H9 (cell line): ENCODE results near the gene CFAP46. TPM values are rescaled to one million over a fixed set of nuclear protein-coding genes. Genes with fewer than 3 reads are reported as not detected.

Experiments used
- DNase-seq: peaks from one replicate; pipeline ENCODE4 v3.0.0-alpha.2; 2017
- H2AFZ ChIP-seq: one replicate; pipeline ENCODE4 v1.6.1; 2013; ENCODE audit warnings: mild to moderate bottlenecking, low read length, control low read depth, moderate library complexity
- H2AK5ac ChIP-seq: 2 replicates; pipeline ENCODE4 v1.6.1; 2013; ENCODE audit warnings: low read length, control low read depth, mixed read lengths; ENCODE audit not compliant: insufficient read length
- H2BK120ac ChIP-seq: one replicate; pipeline ENCODE4 v1.6.1; 2013; ENCODE audit warnings: low read depth, mild to moderate bottlenecking, low read length, control low read depth, inconsistent platforms; ENCODE audit not compliant: poor library complexity, severe bottlenecking
- H2BK12ac ChIP-seq: 2 replicates; pipeline ENCODE4 v1.6.1; 2013; ENCODE audit warnings: low read length, control low read depth, mixed read lengths, low read depth; ENCODE audit not compliant: insufficient read length
- H2BK15ac ChIP-seq: 2 replicates; pipeline ENCODE4 v1.6.1; 2013; ENCODE audit warnings: low read depth, low read length, control low read depth
- H2BK20ac ChIP-seq: one replicate; pipeline ENCODE4 v1.6.1; 2013; ENCODE audit warnings: low read depth, mild to moderate bottlenecking, low read length, control low read depth, inconsistent platforms; ENCODE audit not compliant: poor library complexity, severe bottlenecking
- H2BK5ac ChIP-seq: 2 replicates; pipeline ENCODE4 v1.6.1; 2013; ENCODE audit warnings: low read length, control low read depth, mixed read lengths; ENCODE audit not compliant: insufficient read length
- H3K14ac ChIP-seq: 2 replicates; pipeline ENCODE4 v1.6.1; 2013; ENCODE audit warnings: low read length, control low read depth; ENCODE audit not compliant: insufficient read depth
- H3K18ac ChIP-seq: 2 replicates; pipeline ENCODE4 v1.6.1; 2013; ENCODE audit warnings: low read depth, mild to moderate bottlenecking, mixed read lengths, low read length, control low read depth; ENCODE audit not compliant: insufficient read length
- H3K23ac ChIP-seq: 2 replicates; pipeline ENCODE4 v1.6.1; 2013; ENCODE audit warnings: low read length, control low read depth, mixed read lengths, low read depth; ENCODE audit not compliant: insufficient read length
- H3K23me2 ChIP-seq: 2 replicates; pipeline ENCODE4 v1.6.1; 2013; ENCODE audit warnings: low read depth, mild to moderate bottlenecking, mixed read lengths, low read length, control low read depth; ENCODE audit not compliant: insufficient read length, poor library complexity, severe bottlenecking
- H3K27ac ChIP-seq: 2 replicates; pipeline ENCODE4 v1.5.1; 2013; ENCODE audit warnings: low read length, control low read depth, mixed read lengths, low read depth; ENCODE audit not compliant: insufficient read length
- H3K27me3 ChIP-seq: 2 replicates; pipeline ENCODE4 v1.6.1; 2013; ENCODE audit warnings: low read length, control low read depth, inconsistent platforms; ENCODE audit not compliant: insufficient read depth
- H3K4ac ChIP-seq: 2 replicates; pipeline ENCODE4 v1.6.1; 2013; ENCODE audit warnings: low read depth, mild to moderate bottlenecking, control low read depth, inconsistent platforms, low read length, moderate library complexity
- H3K4me1 ChIP-seq: 2 replicates; pipeline ENCODE4 v1.6.1; 2013; ENCODE audit warnings: low read length, control low read depth, inconsistent platforms; ENCODE audit not compliant: insufficient read depth
- H3K4me2 ChIP-seq: 2 replicates; pipeline ENCODE4 v1.6.1; 2013; ENCODE audit warnings: low read length, control low read depth, mixed read lengths; ENCODE audit not compliant: insufficient read length, insufficient read depth
- H3K56ac ChIP-seq: 2 replicates; pipeline ENCODE4 v1.6.1; 2013; ENCODE audit warnings: low read depth, mild to moderate bottlenecking, mixed read lengths, low read length, control low read depth; ENCODE audit not compliant: insufficient read length
- H3K79me1 ChIP-seq: 2 replicates; pipeline ENCODE4 v1.6.1; 2013; ENCODE audit warnings: low read depth, mild to moderate bottlenecking, moderate library complexity, low read length, control low read depth, inconsistent platforms; ENCODE audit not compliant: insufficient read depth, poor library complexity, severe bottlenecking
- H3K79me2 ChIP-seq: 2 replicates; pipeline ENCODE4 v1.6.1; 2013; ENCODE audit warnings: low read length, control low read depth, inconsistent platforms; ENCODE audit not compliant: insufficient read depth
- H3K9ac ChIP-seq: 2 replicates; pipeline ENCODE4 v1.6.1; 2013; ENCODE audit warnings: low read length, control low read depth, mixed read lengths; ENCODE audit not compliant: insufficient read length; ENCODE audit errors: extremely low read depth
- H3K9me3 ChIP-seq: one replicate; pipeline ENCODE4 v1.6.1; 2013; ENCODE audit warnings: low read depth, low read length, inconsistent platforms; ENCODE audit not compliant: control insufficient read depth
- H3T11ph ChIP-seq: one replicate; pipeline ENCODE4 v1.6.1; 2013; ENCODE audit warnings: mild to moderate bottlenecking, low read length, control low read depth, inconsistent platforms
- H4K20me1 ChIP-seq: one replicate; pipeline ENCODE4 v1.6.1; 2013; ENCODE audit not compliant: control insufficient read depth, insufficient read length, insufficient read depth
- H4K5ac ChIP-seq: 2 replicates; pipeline ENCODE4 v1.6.1; 2013; ENCODE audit warnings: low read depth, mild to moderate bottlenecking, mixed read lengths, low read length, control low read depth; ENCODE audit not compliant: insufficient read length
- H4K8ac ChIP-seq: replicated peaks from 2 replicates; pipeline ENCODE4 v1.6.1; 2013; ENCODE audit warnings: low read length, control low read depth, mixed read lengths, low read depth; ENCODE audit not compliant: insufficient read length
- H4K91ac ChIP-seq: 2 replicates; pipeline ENCODE4 v1.6.1; 2013; ENCODE audit warnings: low read depth, mild to moderate bottlenecking, moderate library complexity, mixed read lengths, low read length, control low read depth; ENCODE audit not compliant: insufficient read length
- H3K27ac Mint-ChIP-seq, 3 experiments: 2 replicates in 2 of 3; 3 replicates in 1 of 3; pipeline ENCODE4 v1.8.0; 2020 to 2021; ENCODE audit warnings: mixed read lengths in 3 of 3, mild to moderate bottlenecking in 1 of 3, moderate library complexity in 1 of 3
- H3K27me3 Mint-ChIP-seq: 2 replicates; pipeline ENCODE4 v1.8.0; 2021; ENCODE audit warnings: low read depth, mild to moderate bottlenecking, moderate library complexity, mixed read lengths
- H3K36me3 Mint-ChIP-seq, 3 experiments: 2 replicates in 2 of 3; 3 replicates in 1 of 3; pipeline ENCODE4 v1.8.0; 2020 to 2021; ENCODE audit warnings: low read depth in 3 of 3, mixed read lengths in 3 of 3; ENCODE audit not compliant: insufficient read depth in 1 of 3
- H3K4me1 Mint-ChIP-seq, 2 experiments: 2 replicates each; pipeline ENCODE4 v1.8.0; 2020; ENCODE audit warnings: mixed read lengths in 2 of 2
- H3K4me3 Mint-ChIP-seq, 2 experiments: 2 replicates in 1 of 2; 3 replicates in 1 of 2; pipeline ENCODE4 v1.8.0; 2020 to 2021; ENCODE audit warnings: mild to moderate bottlenecking in 2 of 2, mixed read lengths in 2 of 2, moderate library complexity in 1 of 2
- H3K9me3 Mint-ChIP-seq, 2 experiments: 2 replicates in 1 of 2; 3 replicates in 1 of 2; pipeline ENCODE4 v1.8.0; 2020; ENCODE audit warnings: mild to moderate bottlenecking in 2 of 2, mixed read lengths in 2 of 2, moderate library complexity in 1 of 2
- WGBS: extraction: QIAGEN DNeasy Blood & Tissue Kit; methylation state at CpG from one replicate; pipeline ENCODE4 v1.1.7; 2013; ENCODE audit warnings: missing lambda C conversion rate, low lambda C conversion rate, mixed read lengths; ENCODE audit not compliant: insufficient read length; ENCODE audit errors: extremely low coverage; 5-methylcytosine and 5-hydroxymethylcytosine counted together
- total RNA-seq: library from RNA; stranded (reverse); gene quantifications from 2 replicates; pipeline ENCODE4 v1.2.1, GENCODE V29; 2021
- TF ChIP-seq, protein P1 (sequence below): fragments of 200-600 bp; sonication (generic); conservative IDR thresholded peaks from 3 replicates; pipeline ENCODE4 v1.8.0; 2021; ENCODE audit warnings: antibody characterized with exemption, mild to moderate bottlenecking

Gene CFAP46
- total RNA-seq, 1 experiment from 2014 or later, result 3.1 TPM

GRCh38 chr10:132916421-132916841 lies 25.9 kb downstream of the CFAP46 start:
- Mint-ChIP-seq H3K27ac (peak overlapping the region in 1 of 3 experiments; percentile 90; a peak in 1 of 7 replicates), H3K4me3 (no peak overlapping the region), H3K9me3 (no peaks in the 10 kb centered on the region), H3K36me3 (no peaks in the 10 kb centered on the region), H3K27me3 (peaks cover 9% of the 10 kb centered on the region), H3K4me1 (peaks cover 5 to 14% of the 10 kb centered on the region in 2 experiments)
- Histone ChIP-seq H3K27me3 (no peaks in the 10 kb centered on the region), H2BK15ac (no peak overlapping the region), H3K9me3 (no peaks in the 10 kb centered on the region), H2AFZ (no peak overlapping the region), H3K9ac (no peak overlapping the region), H3K4ac (no peak overlapping the region), H3K79me1 (no peaks in the 10 kb centered on the region), H3K56ac (no peak overlapping the region), H2BK5ac (no peak overlapping the region), H2BK12ac (no peak overlapping the region), H2BK20ac (no peak overlapping the region), H2AK5ac (no peak overlapping the region), H3K27ac (no peak overlapping the region), H4K5ac (no peak overlapping the region), H3K18ac (no peak overlapping the region), H3K79me2 (no peaks in the 10 kb centered on the region), H4K8ac (no peak overlapping the region), H3K14ac (no peak overlapping the region; the same call in 1 of the 2 replicates), H3K4me1 (no peaks in the 10 kb centered on the region), H3K23ac (no peak overlapping the region), H4K91ac (no peak overlapping the region), H2BK120ac (no peak overlapping the region), H3K4me2 (no peak overlapping the region), H3K23me2 (no peaks in the 10 kb centered on the region), H3T11ph (no peak overlapping the region), H4K20me1 (no peaks in the 10 kb centered on the region)
- no CpG with 5 or more reads among the region's 19 CpGs for WGBS
- TF ChIP-seq, protein P1, sequence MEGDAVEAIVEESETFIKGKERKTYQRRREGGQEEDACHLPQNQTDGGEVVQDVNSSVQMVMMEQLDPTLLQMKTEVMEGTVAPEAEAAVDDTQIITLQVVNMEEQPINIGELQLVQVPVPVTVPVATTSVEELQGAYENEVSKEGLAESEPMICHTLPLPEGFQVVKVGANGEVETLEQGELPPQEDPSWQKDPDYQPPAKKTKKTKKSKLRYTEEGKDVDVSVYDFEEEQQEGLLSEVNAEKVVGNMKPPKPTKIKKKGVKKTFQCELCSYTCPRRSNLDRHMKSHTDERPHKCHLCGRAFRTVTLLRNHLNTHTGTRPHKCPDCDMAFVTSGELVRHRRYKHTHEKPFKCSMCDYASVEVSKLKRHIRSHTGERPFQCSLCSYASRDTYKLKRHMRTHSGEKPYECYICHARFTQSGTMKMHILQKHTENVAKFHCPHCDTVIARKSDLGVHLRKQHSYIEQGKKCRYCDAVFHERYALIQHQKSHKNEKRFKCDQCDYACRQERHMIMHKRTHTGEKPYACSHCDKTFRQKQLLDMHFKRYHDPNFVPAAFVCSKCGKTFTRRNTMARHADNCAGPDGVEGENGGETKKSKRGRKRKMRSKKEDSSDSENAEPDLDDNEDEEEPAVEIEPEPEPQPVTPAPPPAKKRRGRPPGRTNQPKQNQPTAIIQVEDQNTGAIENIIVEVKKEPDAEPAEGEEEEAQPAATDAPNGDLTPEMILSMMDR, result no peak
- DNase-seq, result no peak
